ENCODE measurements around the gene BABAM2. TPM values are rescaled to one million over a fixed set of nuclear protein-coding genes. Genes with fewer than 3 reads are reported as not detected.
"Not testable (repeated sequence)": the region's sequence is repeated elsewhere in the genome, so short reads cannot be mapped to it uniquely, and the experiment has no call there.

The BABAM2 gene
- total and polyA plus RNA-seq, 10 of the 15 experiments (the other 5 are each of a cell fraction or from before 2014, with no cell fraction given): 30.7 to 59.9 (median 44.5) TPM

DNA sequence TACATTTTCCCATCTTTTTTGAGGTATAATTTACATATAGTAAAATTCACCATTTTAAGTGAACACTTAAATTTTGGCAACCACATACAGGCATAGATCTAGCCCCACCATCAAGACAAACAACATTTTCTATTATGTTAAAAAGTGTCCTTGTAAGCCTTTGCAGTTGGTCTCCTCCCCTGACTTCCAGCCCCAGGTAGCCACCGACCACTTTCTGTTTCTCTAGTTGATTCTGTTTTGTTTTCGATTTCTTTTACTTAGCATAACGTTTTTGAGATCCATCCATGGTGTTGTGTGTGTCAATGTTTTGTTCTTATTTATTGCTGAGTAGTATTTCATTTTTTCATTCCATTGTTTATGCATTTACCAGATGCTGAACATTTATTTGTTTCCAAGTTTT lies 366.7 kb downstream of the BABAM2 start (continued):
- no peak for TF ChIP-seq SUPT20H (IDR thresholded peaks at IDR 0.05; ENCODE audit: borderline replicate concordance, control insufficient read depth, low read depth, low read length)
- TF ChIP-seq BACH1 (IDR thresholded peaks at IDR 0.05; ENCODE audit: borderline replicate concordance): no peak
- TF ChIP-seq ZBED1 (IDR thresholded peaks at IDR 0.05; ENCODE audit: borderline replicate concordance): no peak
- TF ChIP-seq TCF7 (IDR thresholded peaks at IDR 0.05; ENCODE audit: borderline replicate concordance): no peak
- TF ChIP-seq TCF12 (IDR thresholded peaks at IDR 0.05; ENCODE audit: low read depth, low read length): no peak

GRCh38 chr2:28259226-28259625 lies 368.7 kb downstream of the BABAM2 start:
- H2AFZ ChIP-seq (ENCODE audit: control insufficient read depth, low read depth, low read length); H3K27ac ChIP-seq (ENCODE audit: control insufficient read depth, insufficient read depth); ATAC-seq; DNase-seq (ENCODE audit: low read depth, low spot score); in situ Hi-C loops (cut with MboI); BruUV-seq (replicated peaks); H3K79me2 ChIP-seq (ENCODE audit: control insufficient read depth, insufficient read depth, low read length); SMC1A ChIA-PET (ENCODE audit: uncharacterized antibody, unreplicated experiment); H3K36me3 ChIP-seq (ENCODE audit: control insufficient read depth in 2 of 2, insufficient read depth in 2 of 2, low read length in 1 of 2); H3K9ac ChIP-seq (ENCODE audit: control insufficient read depth, insufficient read depth, low read length); RAD21 ChIA-PET (ENCODE audit: unreplicated experiment); H3K4me2 ChIP-seq (ENCODE audit: control insufficient read depth, insufficient read depth); POLR2A ChIA-PET; H3K4me1 ChIP-seq (ENCODE audit: control insufficient read depth, insufficient read depth, low read length); H3K9me3 ChIP-seq (replicated peaks; ENCODE audit: control insufficient read depth, insufficient read depth, low read length); H3K27me3 ChIP-seq (replicated peaks in 1 of 2; ENCODE audit: control insufficient read depth in 2 of 2, insufficient read depth in 2 of 2, low read length in 1 of 2); H3K4me3 ChIP-seq; intact Hi-C loops (cut with micrococcal nuclease; ENCODE audit: unreplicated experiment); FAIRE-seq; H4K20me1 ChIP-seq (ENCODE audit: control insufficient read depth, insufficient read depth): not testable (repeated sequence)
- CTCF ChIA-PET: interaction anchor here (0.7 kb wide), 1 partner anchor 339 kb away, joined by 3 read pairs; no protein-coding TSS in a partner anchor
- WGBS (ENCODE audit: insufficient coverage, insufficient replicate concordance, low lambda C conversion rate, missing lambda C conversion rate): 96% methylated on average over 5 of the region's 5 CpGs

DNA sequence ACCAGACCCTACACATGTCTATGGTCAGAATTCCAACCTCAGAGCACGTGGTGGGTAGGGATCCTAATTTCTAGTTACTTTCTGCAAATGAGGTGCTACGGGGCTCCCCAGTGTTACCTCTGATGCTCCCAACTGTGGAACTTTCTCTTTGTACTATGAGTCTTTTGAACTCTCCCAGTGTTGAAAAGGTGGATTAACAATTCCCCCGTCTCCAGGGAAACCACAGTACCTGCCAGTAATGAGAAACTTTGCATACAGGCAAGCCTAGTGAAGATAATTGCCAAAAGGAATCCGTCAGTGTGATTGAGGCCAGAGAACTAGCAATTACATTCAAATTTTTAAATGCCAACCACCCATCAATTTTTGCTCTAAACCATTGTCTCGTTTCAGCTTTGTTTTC lies 373.2 kb downstream of the BABAM2 start:
- Histone ChIP-seq H2AFZ (ENCODE audit: control insufficient read depth, low read depth, low read length) (no peak overlapping the region), H3K9ac (ENCODE audit: control insufficient read depth, insufficient read depth, low read length) (no peak overlapping the region), H4K20me1 (ENCODE audit: control insufficient read depth, insufficient read depth) (no peaks in the 10 kb centered on the region), H3K9me3 (replicated peaks; ENCODE audit: control insufficient read depth, insufficient read depth, low read length) (no peaks in the 10 kb centered on the region), H3K27me3 (replicated peaks in 1 of 2; ENCODE audit: control insufficient read depth in 2 of 2, insufficient read depth in 2 of 2, low read length in 1 of 2) (no peaks in the 10 kb centered on the region), H3K4me2 (ENCODE audit: control insufficient read depth, insufficient read depth) (no peak overlapping the region), H3K79me2 (ENCODE audit: control insufficient read depth, insufficient read depth, low read length) (no peaks in the 10 kb centered on the region), H3K4me3 (no peak overlapping the region), H3K27ac (ENCODE audit: control insufficient read depth, insufficient read depth) (no peak overlapping the region), H3K36me3 (ENCODE audit: control insufficient read depth in 2 of 2, insufficient read depth in 2 of 2, low read length in 1 of 2) (no peaks in the 10 kb centered on the region), H3K4me1 (ENCODE audit: control insufficient read depth, insufficient read depth, low read length) (no peaks in the 10 kb centered on the region)
- TF ChIP-seq, protein P1, sequence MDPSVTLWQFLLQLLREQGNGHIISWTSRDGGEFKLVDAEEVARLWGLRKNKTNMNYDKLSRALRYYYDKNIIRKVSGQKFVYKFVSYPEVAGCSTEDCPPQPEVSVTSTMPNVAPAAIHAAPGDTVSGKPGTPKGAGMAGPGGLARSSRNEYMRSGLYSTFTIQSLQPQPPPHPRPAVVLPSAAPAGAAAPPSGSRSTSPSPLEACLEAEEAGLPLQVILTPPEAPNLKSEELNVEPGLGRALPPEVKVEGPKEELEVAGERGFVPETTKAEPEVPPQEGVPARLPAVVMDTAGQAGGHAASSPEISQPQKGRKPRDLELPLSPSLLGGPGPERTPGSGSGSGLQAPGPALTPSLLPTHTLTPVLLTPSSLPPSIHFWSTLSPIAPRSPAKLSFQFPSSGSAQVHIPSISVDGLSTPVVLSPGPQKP (IDR thresholded peaks at IDR 0.05; ENCODE audit: low read depth, low read length): no peak
- TF ChIP-seq EZH2 (IDR thresholded peaks at IDR 0.05; ENCODE audit: borderline replicate concordance, control insufficient read depth, low read depth, low read length): no peak
- TF ChIP-seq RAD51 (IDR thresholded peaks at IDR 0.05): no peak
- DNase-seq (ENCODE audit: low read depth, low spot score): no peak
- 72% methylated on average over 5 of the region's 5 CpGs for WGBS (ENCODE audit: insufficient coverage, insufficient replicate concordance, low lambda C conversion rate, missing lambda C conversion rate)
- BruUV-seq (replicated peaks): no TSS peak
- intact Hi-C loops (cut with micrococcal nuclease; ENCODE audit: unreplicated experiment) (no loop called here), in situ Hi-C loops (cut with MboI) (no loop called here)
- ChIA-PET CTCF (interaction anchor here (0.6 to 1.2 kb wide), 3 partner anchors 12 to 540 kb away, joined by 3 to 4 read pairs (median 3); no protein-coding TSS in a partner anchor), RAD21 (ENCODE audit: unreplicated experiment) (interaction anchor here (0.5 kb wide), 1 partner anchor 1888 kb away, joined by 3 read pairs; no protein-coding TSS in a partner anchor), SMC1A (ENCODE audit: uncharacterized antibody, unreplicated experiment) (no interaction called here), POLR2A (interaction anchor here (0.5 kb wide), 1 partner anchor 153 kb away, joined by 6 read pairs; no protein-coding TSS in a partner anchor)
- FAIRE-seq: no peak
- no peak for ATAC-seq
